Kidney epithelial cell (primary cell): Measurements from ENCODE around the gene DNAJC7. TPM values are rescaled to one million over a fixed set of nuclear protein-coding genes. Genes with fewer than 3 reads are reported as not detected.

ENCODE experiments used
- DNase-seq: peaks from one replicate; pipeline ENCODE4 v3.0.0-alpha.2; 2010; ENCODE audit warnings: low read depth
- H3K27me3 ChIP-seq: 2 replicates; pipeline ENCODE4 v1.6.0; 2011; ENCODE audit warnings: low read length; ENCODE audit not compliant: control insufficient read depth, insufficient read depth
- H3K36me3 ChIP-seq: 2 replicates; pipeline ENCODE4 v1.5.1; 2011; ENCODE audit warnings: low read length; ENCODE audit not compliant: control insufficient read depth, insufficient read depth
- H3K4me3 ChIP-seq: 2 replicates; pipeline ENCODE4 v1.5.1; 2011; ENCODE audit warnings: low read depth, mild to moderate bottlenecking, control low read depth, low read length
- total RNA-seq: library from RNA; depleted of rRNA; stranded (reverse); fragments of >200 nt; gene quantifications from 2 replicates; pipeline ENCODE4 v1.2.3, GENCODE V29; 2015
- TF ChIP-seq, protein P1 (sequence below): IDR thresholded peaks from 2 replicates; pipeline ENCODE4 v1.5.1; 2011; ENCODE audit warnings: mild to moderate bottlenecking, moderate library complexity, low read length, control low read depth, inconsistent platforms; ENCODE audit not compliant: insufficient read depth, poor library complexity, severe bottlenecking

Gene DNAJC7
- total RNA-seq, 1 donor from 2014 or later: 73.5 TPM

DNA sequence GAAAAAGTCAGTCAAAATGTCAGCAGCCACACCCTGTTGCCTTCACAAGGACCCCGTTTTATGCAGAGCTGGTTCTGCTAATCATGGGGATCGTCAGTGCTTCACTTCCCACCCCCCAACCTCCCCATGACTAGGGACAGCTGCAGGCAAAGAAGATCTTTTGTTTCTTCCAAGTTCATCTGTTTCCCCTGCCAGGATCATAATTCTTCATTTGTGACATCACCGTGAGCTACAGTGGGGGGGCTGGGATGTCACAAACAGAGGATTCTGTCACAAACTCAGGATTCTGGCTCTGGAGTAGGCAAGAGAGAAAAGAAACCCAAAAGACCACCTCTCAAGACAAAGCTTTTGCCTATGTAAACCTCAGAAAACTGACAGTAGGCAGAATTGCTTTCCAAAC is 24.7 kb downstream of the DNAJC7 start:
- Histone ChIP-seq H3K4me3 (no peak overlapping the region), H3K36me3 (peaks cover 9% of the 10 kb centered on the region), H3K27me3 (no peaks in the 10 kb centered on the region)
- TF ChIP-seq, protein P1, sequence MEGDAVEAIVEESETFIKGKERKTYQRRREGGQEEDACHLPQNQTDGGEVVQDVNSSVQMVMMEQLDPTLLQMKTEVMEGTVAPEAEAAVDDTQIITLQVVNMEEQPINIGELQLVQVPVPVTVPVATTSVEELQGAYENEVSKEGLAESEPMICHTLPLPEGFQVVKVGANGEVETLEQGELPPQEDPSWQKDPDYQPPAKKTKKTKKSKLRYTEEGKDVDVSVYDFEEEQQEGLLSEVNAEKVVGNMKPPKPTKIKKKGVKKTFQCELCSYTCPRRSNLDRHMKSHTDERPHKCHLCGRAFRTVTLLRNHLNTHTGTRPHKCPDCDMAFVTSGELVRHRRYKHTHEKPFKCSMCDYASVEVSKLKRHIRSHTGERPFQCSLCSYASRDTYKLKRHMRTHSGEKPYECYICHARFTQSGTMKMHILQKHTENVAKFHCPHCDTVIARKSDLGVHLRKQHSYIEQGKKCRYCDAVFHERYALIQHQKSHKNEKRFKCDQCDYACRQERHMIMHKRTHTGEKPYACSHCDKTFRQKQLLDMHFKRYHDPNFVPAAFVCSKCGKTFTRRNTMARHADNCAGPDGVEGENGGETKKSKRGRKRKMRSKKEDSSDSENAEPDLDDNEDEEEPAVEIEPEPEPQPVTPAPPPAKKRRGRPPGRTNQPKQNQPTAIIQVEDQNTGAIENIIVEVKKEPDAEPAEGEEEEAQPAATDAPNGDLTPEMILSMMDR: no peak
- no peak for DNase-seq

DNA sequence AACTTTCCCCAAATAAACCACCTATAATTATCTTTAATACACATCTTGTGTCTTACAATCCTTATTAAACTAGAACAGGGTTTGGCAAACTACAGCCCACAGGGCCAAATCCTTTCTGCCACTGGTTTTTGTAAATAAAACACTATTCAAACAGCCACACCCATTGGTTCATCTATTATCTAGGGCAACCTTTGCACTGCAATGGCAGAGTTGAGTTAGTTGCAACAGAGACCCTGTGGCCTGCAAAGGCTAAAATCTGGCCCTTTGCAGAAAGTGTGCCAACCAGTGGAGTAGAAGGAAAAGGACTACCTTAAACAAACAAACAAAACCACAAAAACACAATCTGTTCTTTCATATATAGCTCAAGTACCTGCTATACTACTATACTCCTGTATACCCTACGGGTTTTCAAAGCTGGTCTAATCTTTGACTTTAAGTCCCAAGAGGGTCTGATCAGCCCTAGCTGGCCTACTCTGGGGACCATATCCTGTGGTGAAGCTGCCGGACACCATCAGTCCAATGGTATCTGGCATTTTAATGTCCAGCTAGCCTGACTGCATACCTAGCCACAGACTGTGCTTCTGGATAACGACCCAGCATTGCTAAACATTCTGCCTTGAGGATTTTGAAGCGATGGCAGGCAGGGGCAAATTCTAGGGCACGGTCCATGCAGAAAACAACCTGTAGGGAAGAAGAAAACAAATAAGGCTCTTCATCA is 27.4 kb downstream of the DNAJC7 start:
- no peak for DNase-seq
- TF ChIP-seq, protein P1: no peak
- Histone ChIP-seq H3K36me3 (peaks cover 6% of the 10 kb centered on the region), H3K4me3 (no peak overlapping the region), H3K27me3 (no peaks in the 10 kb centered on the region)

DNA sequence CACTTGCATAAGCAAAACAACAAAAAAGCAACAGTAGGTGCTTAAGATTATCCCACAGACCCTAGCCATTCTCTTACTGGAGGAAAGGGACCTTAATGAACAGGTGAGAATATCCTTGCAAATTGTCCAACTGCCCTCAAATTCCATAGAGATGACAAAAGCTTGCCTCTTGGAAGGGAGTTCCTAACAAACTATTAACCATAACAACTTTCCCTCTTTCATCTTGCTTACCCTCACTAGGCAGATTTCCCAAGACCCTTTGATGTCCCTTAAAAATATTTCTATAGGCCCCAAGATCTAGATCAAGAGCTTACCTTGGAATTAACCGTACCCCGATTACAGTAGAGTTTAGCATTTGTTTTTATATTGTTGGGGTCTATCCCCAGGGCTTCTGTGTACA is 28.8 kb downstream of the DNAJC7 start:
- no peak for DNase-seq
- TF ChIP-seq, protein P1: no peak
- no peaks in the 10 kb centered on the region for H3K27me3 ChIP-seq
- no peak overlapping the region for H3K4me3 ChIP-seq
- peaks cover 6% of the 10 kb centered on the region for H3K36me3 ChIP-seq

DNA sequence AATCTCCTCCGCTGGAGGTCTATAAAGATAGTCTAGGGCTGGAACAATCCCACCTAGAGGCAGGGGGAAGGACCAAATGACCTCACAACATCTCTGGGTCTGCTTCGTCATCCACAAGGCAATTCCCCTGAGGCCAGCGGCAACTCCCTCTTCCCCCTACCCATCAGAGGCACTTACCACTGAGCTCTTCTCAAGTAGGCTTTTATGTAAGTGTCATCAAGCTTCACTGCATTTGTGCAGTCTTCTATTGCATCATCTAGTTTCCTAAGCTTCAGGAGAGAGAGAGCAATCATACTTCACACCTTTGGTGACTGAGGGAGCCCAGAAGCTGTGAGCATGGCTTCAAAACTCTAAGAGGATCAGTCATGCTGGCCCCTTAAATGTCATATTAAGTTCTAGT is 29.6 kb downstream of the DNAJC7 start:
- no peak for DNase-seq
- Histone ChIP-seq H3K36me3 (peaks cover 6% of the 10 kb centered on the region), H3K4me3 (no peak overlapping the region), H3K27me3 (no peaks in the 10 kb centered on the region)
- TF ChIP-seq, protein P1: no peak

DNA sequence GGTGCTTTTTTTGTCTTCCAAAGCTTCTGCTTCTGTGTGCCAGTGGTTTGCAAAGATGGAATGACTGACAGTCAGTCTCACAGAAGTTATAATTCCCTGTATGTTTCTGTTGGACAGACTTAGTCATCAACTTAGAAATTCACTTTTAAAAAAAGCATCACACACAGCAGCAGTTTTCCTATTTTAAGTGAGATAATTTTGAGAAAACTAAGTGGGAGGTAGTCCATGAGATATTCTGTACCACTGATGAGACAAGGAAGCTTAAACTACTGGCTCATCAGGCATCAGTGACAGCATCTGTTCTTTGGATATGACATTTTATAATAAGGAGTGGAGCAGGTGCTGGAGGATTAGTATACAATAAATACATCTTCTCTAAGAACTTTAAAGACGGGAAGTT is 30.6 kb downstream of the DNAJC7 start:
- Histone ChIP-seq H3K36me3 (peaks cover 6% of the 10 kb centered on the region), H3K27me3 (no peaks in the 10 kb centered on the region), H3K4me3 (no peak overlapping the region)
- no peak for DNase-seq
- TF ChIP-seq, protein P1: no peak

DNA sequence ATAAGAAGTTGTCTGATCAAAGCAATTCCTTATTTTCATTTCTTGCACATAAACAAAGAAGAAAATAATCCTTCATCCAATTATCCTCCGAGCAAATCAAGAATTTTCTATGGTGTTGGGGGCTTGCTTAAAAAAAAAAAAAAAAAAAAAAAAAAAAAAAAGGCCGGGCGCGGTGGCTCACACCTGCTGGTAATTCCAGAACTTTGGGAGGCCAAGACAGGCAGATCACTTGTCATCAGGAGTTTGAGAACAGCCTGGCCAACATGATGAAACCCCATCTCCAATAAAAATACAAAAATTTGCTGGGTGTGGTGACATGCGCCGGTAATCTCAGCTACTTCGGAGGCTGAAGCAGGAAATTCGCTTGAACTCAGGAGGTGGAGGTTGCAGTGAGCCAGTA is 31.3 kb downstream of the DNAJC7 start:
- H3K36me3 ChIP-seq: peaks cover 6% of the 10 kb centered on the region
- DNase-seq: no peak
- TF ChIP-seq, protein P1: no peak
- H3K27me3 ChIP-seq: no peaks in the 10 kb centered on the region
- H3K4me3 ChIP-seq: no peak overlapping the region
